Tibial nerve (tissue), 3 donors: ENCODE results near the gene ASMTL.

Experiments used
- CTCF ChIP-seq, 5 experiments: fragments of 200-600 bp in 3 of 5; fragments of 450-650 bp in 2 of 5; sonication (generic) in 3 of 5; IDR thresholded peaks; one replicate each; pipeline ENCODE4 v1.5.1; 2016 to 2019; ENCODE audit warnings: antibody characterized with exemption in 5 of 5, mild to moderate bottlenecking in 3 of 5, moderate library complexity in 2 of 5
- POLR2A ChIP-seq, 2 donors: fragments of 450-650 bp; IDR thresholded peaks; one replicate each; pipeline ENCODE4 v1.6.1; 2017; ENCODE audit warnings: antibody characterized with exemption in 2 of 2, mild to moderate bottlenecking in 2 of 2, moderate library complexity in 2 of 2

- no peak for TF ChIP-seq POLR2A (IDR thresholded peaks at IDR 0.05)
- no peak for TF ChIP-seq CTCF (IDR thresholded peaks at IDR 0.05)
These were observed 22.3 kb downstream of the ASMTL start for GRCh38 chrX:1430451-1430850.
